ENCODE data around the gene ZFP36L2.

Gene ZFP36L2

DNA sequence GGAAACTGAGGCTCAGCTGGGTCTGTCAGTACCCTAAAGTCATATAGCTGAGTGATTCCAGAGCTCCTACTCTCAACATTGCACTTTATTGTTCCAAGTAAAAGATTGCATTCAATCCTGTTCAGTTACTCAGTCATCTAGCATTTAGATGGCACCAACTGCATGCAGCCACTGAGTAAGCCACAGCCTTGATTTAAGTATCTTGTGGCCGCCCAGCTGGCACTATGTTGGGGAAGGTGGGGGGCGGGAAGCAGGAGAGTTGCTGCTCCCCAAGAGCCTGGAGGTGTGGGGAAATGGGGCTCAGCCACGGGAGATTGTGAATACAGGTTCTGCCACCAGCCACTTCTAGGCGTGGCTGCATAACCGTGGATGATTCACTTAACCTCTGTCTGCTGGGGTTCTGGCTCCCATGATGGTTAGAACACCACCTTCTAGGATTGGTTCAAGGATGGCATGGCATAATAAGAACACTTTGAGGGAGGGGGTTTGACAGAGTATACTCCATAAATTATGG, 17.1 kb downstream of the ZFP36L2 start:
- peak overlapping the region; percentile 41 for H2AK5ac ChIP-seq (ENCODE audit: low read depth, low read length)
- H3K18ac ChIP-seq (ENCODE audit: low read length) = peak overlapping the region; percentile 25
- H3K9me3 ChIP-seq (replicated peaks in 1 of 2; ENCODE audit: control insufficient read depth in 2 of 2, insufficient read depth in 1 of 2, low read depth in 1 of 2, low read length in 2 of 2) = no peaks in the 10 kb centered on the region
- H2BK15ac ChIP-seq (ENCODE audit: low read length) = no peak overlapping the region
- H3K4me1 ChIP-seq (ENCODE audit: control insufficient read depth in 2 of 2, insufficient read depth in 1 of 2, low read depth in 1 of 2, low read length in 2 of 2) = no peaks in the 10 kb centered on the region
- DNase-seq (ENCODE audit: low spot score) = no peak
- no peak overlapping the region for H3K23ac ChIP-seq (ENCODE audit: low read depth, low read length, poor library complexity)
- H3K9ac ChIP-seq (ENCODE audit: low read depth, low read length, poor library complexity) = no peak overlapping the region
- WGBS, 2 donors (ENCODE audit: extremely low coverage in 2 of 2, insufficient read length in 2 of 2, insufficient replicate concordance in 1 of 2) = no CpG with 5 or more reads among the region's 5 CpGs
- H3K4me3 ChIP-seq (ENCODE audit: low read length in 2 of 2) = no peak overlapping the region
- peak overlapping the region; percentile 43 for H4K8ac ChIP-seq (ENCODE audit: low read depth, low read length)
- H3K27me3 ChIP-seq (ENCODE audit: control insufficient read depth in 3 of 3, insufficient read depth in 3 of 3, low read depth in 1 of 3, low read length in 3 of 3) = no peaks in the 10 kb centered on the region
- no peak overlapping the region for H2BK120ac ChIP-seq (ENCODE audit: low read depth, low read length)
- H4K91ac ChIP-seq (ENCODE audit: low read depth, low read length, poor library complexity) = no peak overlapping the region
- no peak overlapping the region for H3K27ac ChIP-seq (replicated peaks; ENCODE audit: low read length)
- H3K4me2 ChIP-seq (ENCODE audit: insufficient read depth, low read length, poor library complexity, severe bottlenecking) = no peak overlapping the region
- no peak overlapping the region for H3K4ac ChIP-seq (ENCODE audit: low read length)
- H2BK12ac ChIP-seq (ENCODE audit: low read length) = no peak overlapping the region
- H3K79me1 ChIP-seq (ENCODE audit: low read depth, low read length) = no peaks in the 10 kb centered on the region
- no peak overlapping the region for H2BK5ac ChIP-seq (ENCODE audit: low read length)
- H3K14ac ChIP-seq (ENCODE audit: low read length) = no peak overlapping the region
- H3K36me3 ChIP-seq (replicated peaks in 1 of 2; ENCODE audit: control insufficient read depth in 2 of 2, insufficient read depth in 2 of 2, low read length in 2 of 2) = no peaks in the 10 kb centered on the region
- no peak overlapping the region for H2AFZ ChIP-seq (ENCODE audit: low read length)

DNA sequence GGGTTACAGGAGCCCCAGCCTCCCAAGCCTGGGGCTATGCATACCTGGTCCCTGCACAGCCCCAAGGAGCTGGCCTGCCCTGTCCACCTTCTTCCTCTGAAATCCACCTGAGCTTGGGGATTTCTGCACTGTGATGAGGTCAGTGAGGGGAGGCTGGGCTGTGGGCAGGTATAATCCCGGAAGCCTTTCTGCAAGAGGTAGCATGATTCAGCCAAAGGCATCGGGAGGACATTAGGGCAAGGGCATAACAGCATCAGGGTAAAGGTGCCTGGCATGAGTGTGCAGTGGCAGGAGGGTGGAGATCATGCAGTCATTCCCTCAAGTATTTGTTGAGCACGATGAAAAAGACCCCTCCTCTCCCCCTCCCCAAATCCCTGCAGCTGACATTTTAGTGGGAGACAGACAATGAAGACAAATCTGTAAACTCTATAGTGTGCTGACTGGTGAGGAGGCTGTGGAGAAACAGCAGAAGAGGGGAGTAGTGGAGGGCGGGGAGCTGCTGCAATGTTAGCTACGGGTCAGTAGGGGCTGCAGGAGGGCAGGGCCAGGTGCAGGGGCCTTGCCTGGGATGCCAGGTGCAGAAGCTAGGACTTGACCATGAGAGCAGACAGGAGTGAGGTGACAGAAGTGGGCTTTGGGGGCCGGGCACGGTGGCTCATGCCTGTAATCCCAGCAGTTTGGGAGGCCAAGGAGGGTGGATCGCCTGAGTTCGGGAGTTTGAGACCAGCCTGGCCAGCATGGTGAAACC, 18.7 kb downstream of the ZFP36L2 start:
- DNase-seq (ENCODE audit: low spot score) = no peak
- Histone ChIP-seq H2AK5ac (ENCODE audit: low read depth, low read length) (peak overlapping the region; percentile 41), H2AFZ (ENCODE audit: low read length) (no peak overlapping the region), H3K9ac (ENCODE audit: low read depth, low read length, poor library complexity) (no peak overlapping the region), H3K14ac (ENCODE audit: low read length) (no peak overlapping the region), H4K91ac (ENCODE audit: low read depth, low read length, poor library complexity) (no peak overlapping the region), H3K18ac (ENCODE audit: low read length) (no peak overlapping the region), H3K4ac (ENCODE audit: low read length) (no peak overlapping the region), H3K9me3 (replicated peaks in 1 of 2; ENCODE audit: control insufficient read depth in 2 of 2, insufficient read depth in 1 of 2, low read depth in 1 of 2, low read length in 2 of 2) (no peaks in the 10 kb centered on the region), H3K27me3 (ENCODE audit: control insufficient read depth in 3 of 3, insufficient read depth in 3 of 3, low read depth in 1 of 3, low read length in 3 of 3) (no peaks in the 10 kb centered on the region), H2BK12ac (ENCODE audit: low read length) (peak overlapping the region; percentile 46), H2BK120ac (ENCODE audit: low read depth, low read length) (no peak overlapping the region), H3K23ac (ENCODE audit: low read depth, low read length, poor library complexity) (no peak overlapping the region), H3K4me3 (ENCODE audit: low read length in 2 of 2) (no peak overlapping the region), H3K36me3 (replicated peaks in 1 of 2; ENCODE audit: control insufficient read depth in 2 of 2, insufficient read depth in 2 of 2, low read length in 2 of 2) (no peaks in the 10 kb centered on the region), H3K27ac (replicated peaks; ENCODE audit: low read length) (no peak overlapping the region), H2BK5ac (ENCODE audit: low read length) (no peak overlapping the region), H2BK15ac (ENCODE audit: low read length) (peak overlapping the region; percentile 9), H3K79me1 (ENCODE audit: low read depth, low read length) (no peaks in the 10 kb centered on the region), H4K8ac (ENCODE audit: low read depth, low read length) (no peak overlapping the region), H3K4me1 (ENCODE audit: control insufficient read depth in 2 of 2, insufficient read depth in 1 of 2, low read depth in 1 of 2, low read length in 2 of 2) (peaks cover 0 to 1% of the 10 kb centered on the region in 2 donors), H3K4me2 (ENCODE audit: insufficient read depth, low read length, poor library complexity, severe bottlenecking) (no peak overlapping the region)
- no CpG with 5 or more reads among the region's 9 CpGs for WGBS, 2 donors (ENCODE audit: extremely low coverage in 2 of 2, insufficient read length in 2 of 2, insufficient replicate concordance in 1 of 2)

DNA sequence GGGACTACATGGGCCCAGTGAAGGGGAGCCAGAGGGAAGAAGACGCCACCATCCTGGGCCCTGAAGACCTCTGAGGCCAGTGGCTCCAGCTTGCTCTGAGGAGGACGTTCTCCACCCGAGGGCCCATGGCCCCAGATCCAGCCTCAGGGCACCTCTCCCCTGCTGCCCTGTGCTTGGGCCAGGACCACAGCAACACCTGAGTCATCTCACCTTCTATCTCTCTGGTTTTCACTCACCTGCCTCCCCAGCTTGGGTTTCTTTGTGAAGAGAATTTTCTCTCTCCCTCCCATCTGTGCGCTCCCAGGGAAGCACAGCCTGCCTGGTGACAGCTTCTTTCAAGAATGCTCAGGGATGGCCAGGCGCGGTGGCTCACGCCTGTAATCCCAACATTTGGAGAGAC, 19.8 kb downstream of the ZFP36L2 start:
- no peak overlapping the region for H2AFZ ChIP-seq (ENCODE audit: low read length)
- no peak overlapping the region for H3K23ac ChIP-seq (ENCODE audit: low read depth, low read length, poor library complexity)
- H3K27ac ChIP-seq (replicated peaks; ENCODE audit: low read length) = no peak overlapping the region
- no peak overlapping the region for H2BK15ac ChIP-seq (ENCODE audit: low read length)
- no peak overlapping the region for H4K91ac ChIP-seq (ENCODE audit: low read depth, low read length, poor library complexity)
- H3K4me2 ChIP-seq (ENCODE audit: insufficient read depth, low read length, poor library complexity, severe bottlenecking) = no peak overlapping the region
- peaks cover 0 to 1% of the 10 kb centered on the region in 2 donors for H3K4me1 ChIP-seq (ENCODE audit: control insufficient read depth in 2 of 2, insufficient read depth in 1 of 2, low read depth in 1 of 2, low read length in 2 of 2)
- no peak overlapping the region for H2BK12ac ChIP-seq (ENCODE audit: low read length)
- no peaks in the 10 kb centered on the region for H3K79me1 ChIP-seq (ENCODE audit: low read depth, low read length)
- no peaks in the 10 kb centered on the region for H3K9me3 ChIP-seq (replicated peaks in 1 of 2; ENCODE audit: control insufficient read depth in 2 of 2, insufficient read depth in 1 of 2, low read depth in 1 of 2, low read length in 2 of 2)
- H3K18ac ChIP-seq (ENCODE audit: low read length) = peak overlapping the region; percentile 67
- H3K36me3 ChIP-seq (replicated peaks in 1 of 2; ENCODE audit: control insufficient read depth in 2 of 2, insufficient read depth in 2 of 2, low read length in 2 of 2) = no peaks in the 10 kb centered on the region
- no peak overlapping the region for H3K4ac ChIP-seq (ENCODE audit: low read length)
- no peak for DNase-seq (ENCODE audit: low spot score)
- no peak overlapping the region for H2BK120ac ChIP-seq (ENCODE audit: low read depth, low read length)
- H2BK5ac ChIP-seq (ENCODE audit: low read length) = no peak overlapping the region
- WGBS, 2 donors (ENCODE audit: extremely low coverage in 2 of 2, insufficient read length in 2 of 2, insufficient replicate concordance in 1 of 2) = no CpG with 5 or more reads among the region's 7 CpGs
- H3K27me3 ChIP-seq (ENCODE audit: control insufficient read depth in 3 of 3, insufficient read depth in 3 of 3, low read depth in 1 of 3, low read length in 3 of 3) = no peaks in the 10 kb centered on the region
- no peak overlapping the region for H3K9ac ChIP-seq (ENCODE audit: low read depth, low read length, poor library complexity)
- no peak overlapping the region for H2AK5ac ChIP-seq (ENCODE audit: low read depth, low read length)
- no peak overlapping the region for H3K4me3 ChIP-seq (ENCODE audit: low read length in 2 of 2)
- H4K8ac ChIP-seq (ENCODE audit: low read depth, low read length) = no peak overlapping the region
- H3K14ac ChIP-seq (ENCODE audit: low read length) = no peak overlapping the region

DNA sequence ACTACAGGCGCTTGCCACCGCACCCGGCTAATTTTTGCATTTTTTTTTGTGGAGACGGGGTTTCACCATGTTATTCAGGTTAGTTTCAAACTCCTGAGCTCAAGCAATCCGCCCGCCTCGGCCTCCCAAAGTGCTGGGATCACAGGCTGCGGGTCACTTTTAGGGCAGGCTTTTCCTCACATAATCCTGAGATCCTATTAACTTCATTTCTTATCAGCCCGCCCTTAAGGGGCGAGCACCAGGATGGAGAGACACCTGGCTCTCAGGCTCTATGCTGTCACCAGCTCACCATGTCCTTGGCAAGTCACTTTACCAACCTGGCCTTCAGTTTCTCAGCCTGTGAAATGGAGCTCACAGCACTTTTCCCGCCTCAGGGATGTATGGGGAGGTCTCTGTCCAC, 23.0 kb downstream of the ZFP36L2 start:
- H4K8ac ChIP-seq (ENCODE audit: low read depth, low read length) = no peak overlapping the region
- peaks cover 0 to 6% of the 10 kb centered on the region in 2 donors for H3K4me1 ChIP-seq (ENCODE audit: control insufficient read depth in 2 of 2, insufficient read depth in 1 of 2, low read depth in 1 of 2, low read length in 2 of 2)
- peak overlapping the region; percentile 65 for H3K18ac ChIP-seq (ENCODE audit: low read length)
- H3K36me3 ChIP-seq (replicated peaks in 1 of 2; ENCODE audit: control insufficient read depth in 2 of 2, insufficient read depth in 2 of 2, low read length in 2 of 2) = no peaks in the 10 kb centered on the region
- H2BK120ac ChIP-seq (ENCODE audit: low read depth, low read length) = no peak overlapping the region
- no peak overlapping the region for H3K9ac ChIP-seq (ENCODE audit: low read depth, low read length, poor library complexity)
- no CpG with 5 or more reads among the region's 11 CpGs for WGBS, 2 donors (ENCODE audit: extremely low coverage in 2 of 2, insufficient read length in 2 of 2, insufficient replicate concordance in 1 of 2)
- H4K91ac ChIP-seq (ENCODE audit: low read depth, low read length, poor library complexity) = no peak overlapping the region
- no peak overlapping the region for H3K4me2 ChIP-seq (ENCODE audit: insufficient read depth, low read length, poor library complexity, severe bottlenecking)
- no peak for DNase-seq (ENCODE audit: low spot score)
- H3K27me3 ChIP-seq (ENCODE audit: control insufficient read depth in 3 of 3, insufficient read depth in 3 of 3, low read depth in 1 of 3, low read length in 3 of 3) = no peaks in the 10 kb centered on the region
- no peak overlapping the region for H3K14ac ChIP-seq (ENCODE audit: low read length)
- H2BK15ac ChIP-seq (ENCODE audit: low read length) = no peak overlapping the region
- no peaks in the 10 kb centered on the region for H3K79me1 ChIP-seq (ENCODE audit: low read depth, low read length)
- no peak overlapping the region for H3K23ac ChIP-seq (ENCODE audit: low read depth, low read length, poor library complexity)
- H3K27ac ChIP-seq (replicated peaks; ENCODE audit: low read length) = no peak overlapping the region
- no peak overlapping the region for H2BK5ac ChIP-seq (ENCODE audit: low read length)
- H2AK5ac ChIP-seq (ENCODE audit: low read depth, low read length) = peak overlapping the region; percentile 64
- no peak overlapping the region for H2BK12ac ChIP-seq (ENCODE audit: low read length)
- H3K4ac ChIP-seq (ENCODE audit: low read length) = no peak overlapping the region
- no peak overlapping the region for H3K4me3 ChIP-seq (ENCODE audit: low read length in 2 of 2)
- H2AFZ ChIP-seq (ENCODE audit: low read length) = no peak overlapping the region
- no peaks in the 10 kb centered on the region for H3K9me3 ChIP-seq (replicated peaks in 1 of 2; ENCODE audit: control insufficient read depth in 2 of 2, insufficient read depth in 1 of 2, low read depth in 1 of 2, low read length in 2 of 2)
